ENCODE measurements around the gene ZBTB16. TPM values are rescaled to one million over a fixed set of nuclear protein-coding genes. Genes with fewer than 3 reads are reported as not detected.

ZBTB16 gene
- total and polyA plus RNA-seq, 2 experiments from 2014 or later: 0.29 to 1.4 TPM

DNA sequence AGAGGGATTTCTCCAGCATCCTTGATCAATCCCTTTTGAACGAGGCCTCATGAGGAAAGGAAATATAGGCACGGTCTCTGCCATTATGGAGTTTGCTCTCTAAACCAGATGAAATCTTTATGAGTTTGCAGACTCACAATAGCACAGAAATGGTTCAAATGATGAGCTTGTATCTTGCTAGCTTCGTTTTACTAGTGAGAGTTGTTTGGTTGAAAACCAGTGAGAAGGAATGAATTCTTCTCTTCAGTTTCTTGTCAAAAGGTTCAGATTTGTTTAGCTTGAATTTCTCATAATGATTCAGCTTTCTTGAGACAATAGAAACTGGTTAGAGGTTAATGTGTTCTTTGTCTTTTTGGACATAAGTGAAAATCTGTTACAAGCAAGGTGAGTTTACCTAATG, 92.7 kb downstream of the ZBTB16 start:
- H3K4me2 ChIP-seq: no peak overlapping the region
- H3K27me3 ChIP-seq (ENCODE audit: insufficient read depth): no peaks in the 10 kb centered on the region
- no peak overlapping the region for H3K4me3 ChIP-seq
- no peaks in the 10 kb centered on the region for H3F3A ChIP-seq (replicated peaks; ENCODE audit: low read depth)
- ATAC-seq: no peak
- peaks cover 23% of the 10 kb centered on the region for H3K9me2 ChIP-seq (ENCODE audit: insufficient read depth)
- no peak overlapping the region for H2AFZ ChIP-seq
- H4K20me1 ChIP-seq (replicated peaks; ENCODE audit: insufficient read depth): no peaks in the 10 kb centered on the region
- no peak overlapping the region for H3K27ac Mint-ChIP-seq
- H3K27me3 Mint-ChIP-seq (ENCODE audit: insufficient read depth, low read depth, poor library complexity): no peaks in the 10 kb centered on the region
- no peaks in the 10 kb centered on the region for H3K4me1 ChIP-seq (ENCODE audit: insufficient read depth)
- H3K36me3 Mint-ChIP-seq (ENCODE audit: low read depth): no peaks in the 10 kb centered on the region
- H3K36me3 ChIP-seq (ENCODE audit: insufficient read depth): no peaks in the 10 kb centered on the region
- H3K4me1 Mint-ChIP-seq: no peaks in the 10 kb centered on the region; the same call in 2 of the 3 replicates
- H3K79me2 ChIP-seq (replicated peaks; ENCODE audit: insufficient read depth): no peaks in the 10 kb centered on the region
- H3K4me3 Mint-ChIP-seq: no peak overlapping the region
- H3K9me3 Mint-ChIP-seq: no peaks in the 10 kb centered on the region
- TF ChIP-seq, protein P1, sequence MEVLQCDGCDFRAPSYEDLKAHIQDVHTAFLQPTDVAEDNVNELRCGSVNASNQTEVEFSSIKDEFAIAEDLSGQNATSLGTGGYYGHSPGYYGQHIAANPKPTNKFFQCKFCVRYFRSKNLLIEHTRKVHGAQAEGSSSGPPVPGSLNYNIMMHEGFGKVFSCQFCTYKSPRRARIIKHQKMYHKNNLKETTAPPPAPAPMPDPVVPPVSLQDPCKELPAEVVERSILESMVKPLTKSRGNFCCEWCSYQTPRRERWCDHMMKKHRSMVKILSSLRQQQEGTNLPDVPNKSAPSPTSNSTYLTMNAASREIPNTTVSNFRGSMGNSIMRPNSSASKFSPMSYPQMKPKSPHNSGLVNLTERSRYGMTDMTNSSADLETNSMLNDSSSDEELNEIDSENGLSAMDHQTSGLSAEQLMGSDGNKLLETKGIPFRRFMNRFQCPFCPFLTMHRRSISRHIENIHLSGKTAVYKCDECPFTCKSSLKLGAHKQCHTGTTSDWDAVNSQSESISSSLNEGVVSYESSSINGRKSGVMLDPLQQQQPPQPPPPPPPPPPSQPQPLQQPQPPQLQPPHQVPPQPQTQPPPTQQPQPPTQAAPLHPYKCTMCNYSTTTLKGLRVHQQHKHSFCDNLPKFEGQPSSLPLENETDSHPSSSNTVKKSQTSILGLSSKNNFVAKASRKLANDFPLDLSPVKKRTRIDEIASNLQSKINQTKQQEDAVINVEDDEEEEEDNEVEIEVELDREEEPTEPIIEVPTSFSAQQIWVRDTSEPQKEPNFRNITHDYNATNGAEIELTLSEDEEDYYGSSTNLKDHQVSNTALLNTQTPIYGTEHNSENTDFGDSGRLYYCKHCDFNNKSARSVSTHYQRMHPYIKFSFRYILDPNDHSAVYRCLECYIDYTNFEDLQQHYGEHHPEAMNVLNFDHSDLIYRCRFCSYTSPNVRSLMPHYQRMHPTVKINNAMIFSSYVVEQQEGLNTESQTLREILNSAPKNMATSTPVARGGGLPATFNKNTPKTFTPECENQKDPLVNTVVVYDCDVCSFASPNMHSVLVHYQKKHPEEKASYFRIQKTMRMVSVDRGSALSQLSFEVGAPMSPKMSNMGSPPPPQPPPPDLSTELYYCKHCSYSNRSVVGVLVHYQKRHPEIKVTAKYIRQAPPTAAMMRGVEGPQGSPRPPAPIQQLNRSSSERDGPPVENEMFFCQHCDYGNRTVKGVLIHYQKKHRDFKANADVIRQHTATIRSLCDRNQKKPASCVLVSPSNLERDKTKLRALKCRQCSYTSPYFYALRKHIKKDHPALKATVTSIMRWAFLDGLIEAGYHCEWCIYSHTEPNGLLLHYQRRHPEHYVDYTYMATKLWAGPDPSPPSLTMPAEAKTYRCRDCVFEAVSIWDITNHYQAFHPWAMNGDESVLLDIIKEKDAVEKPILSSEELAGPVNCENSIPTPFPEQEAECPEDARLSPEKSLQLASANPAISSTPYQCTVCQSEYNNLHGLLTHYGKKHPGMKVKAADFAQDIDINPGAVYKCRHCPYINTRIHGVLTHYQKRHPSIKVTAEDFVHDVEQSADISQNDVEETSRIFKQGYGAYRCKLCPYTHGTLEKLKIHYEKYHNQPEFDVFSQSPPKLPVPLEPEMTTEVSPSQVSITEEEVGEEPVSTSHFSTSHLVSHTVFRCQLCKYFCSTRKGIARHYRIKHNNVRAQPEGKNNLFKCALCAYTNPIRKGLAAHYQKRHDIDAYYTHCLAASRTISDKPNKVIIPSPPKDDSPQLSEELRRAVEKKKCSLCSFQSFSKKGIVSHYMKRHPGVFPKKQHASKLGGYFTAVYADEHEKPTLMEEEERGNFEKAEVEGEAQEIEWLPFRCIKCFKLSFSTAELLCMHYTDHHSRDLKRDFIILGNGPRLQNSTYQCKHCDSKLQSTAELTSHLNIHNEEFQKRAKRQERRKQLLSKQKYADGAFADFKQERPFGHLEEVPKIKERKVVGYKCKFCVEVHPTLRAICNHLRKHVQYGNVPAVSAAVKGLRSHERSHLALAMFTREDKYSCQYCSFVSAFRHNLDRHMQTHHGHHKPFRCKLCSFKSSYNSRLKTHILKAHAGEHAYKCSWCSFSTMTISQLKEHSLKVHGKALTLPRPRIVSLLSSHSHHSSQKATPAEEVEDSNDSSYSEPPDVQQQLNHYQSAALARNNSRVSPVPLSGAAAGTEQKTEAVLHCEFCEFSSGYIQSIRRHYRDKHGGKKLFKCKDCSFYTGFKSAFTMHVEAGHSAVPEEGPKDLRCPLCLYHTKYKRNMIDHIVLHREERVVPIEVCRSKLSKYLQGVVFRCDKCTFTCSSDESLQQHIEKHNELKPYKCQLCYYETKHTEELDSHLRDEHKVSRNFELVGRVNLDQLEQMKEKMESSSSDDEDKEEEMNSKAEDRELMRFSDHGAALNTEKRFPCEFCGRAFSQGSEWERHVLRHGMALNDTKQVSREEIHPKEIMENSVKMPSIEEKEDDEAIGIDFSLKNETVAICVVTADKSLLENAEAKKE (CRISPR knock-in tag; IDR thresholded peaks at IDR 0.05): no peak
- TF ChIP-seq ZNF114 (CRISPR knock-in tag; IDR thresholded peaks at IDR 0.05): no peak
- TF ChIP-seq, protein P2, sequence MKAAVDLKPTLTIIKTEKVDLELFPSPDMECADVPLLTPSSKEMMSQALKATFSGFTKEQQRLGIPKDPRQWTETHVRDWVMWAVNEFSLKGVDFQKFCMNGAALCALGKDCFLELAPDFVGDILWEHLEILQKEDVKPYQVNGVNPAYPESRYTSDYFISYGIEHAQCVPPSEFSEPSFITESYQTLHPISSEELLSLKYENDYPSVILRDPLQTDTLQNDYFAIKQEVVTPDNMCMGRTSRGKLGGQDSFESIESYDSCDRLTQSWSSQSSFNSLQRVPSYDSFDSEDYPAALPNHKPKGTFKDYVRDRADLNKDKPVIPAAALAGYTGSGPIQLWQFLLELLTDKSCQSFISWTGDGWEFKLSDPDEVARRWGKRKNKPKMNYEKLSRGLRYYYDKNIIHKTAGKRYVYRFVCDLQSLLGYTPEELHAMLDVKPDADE (IDR thresholded peaks at IDR 0.05): no peak
- no peak for TF ChIP-seq NANOG (IDR thresholded peaks at IDR 0.05; ENCODE audit: borderline replicate concordance)
- no peak for TF ChIP-seq STAT1 (IDR thresholded peaks at IDR 0.05; ENCODE audit: unreplicated experiment)
- TF ChIP-seq, protein P3, sequence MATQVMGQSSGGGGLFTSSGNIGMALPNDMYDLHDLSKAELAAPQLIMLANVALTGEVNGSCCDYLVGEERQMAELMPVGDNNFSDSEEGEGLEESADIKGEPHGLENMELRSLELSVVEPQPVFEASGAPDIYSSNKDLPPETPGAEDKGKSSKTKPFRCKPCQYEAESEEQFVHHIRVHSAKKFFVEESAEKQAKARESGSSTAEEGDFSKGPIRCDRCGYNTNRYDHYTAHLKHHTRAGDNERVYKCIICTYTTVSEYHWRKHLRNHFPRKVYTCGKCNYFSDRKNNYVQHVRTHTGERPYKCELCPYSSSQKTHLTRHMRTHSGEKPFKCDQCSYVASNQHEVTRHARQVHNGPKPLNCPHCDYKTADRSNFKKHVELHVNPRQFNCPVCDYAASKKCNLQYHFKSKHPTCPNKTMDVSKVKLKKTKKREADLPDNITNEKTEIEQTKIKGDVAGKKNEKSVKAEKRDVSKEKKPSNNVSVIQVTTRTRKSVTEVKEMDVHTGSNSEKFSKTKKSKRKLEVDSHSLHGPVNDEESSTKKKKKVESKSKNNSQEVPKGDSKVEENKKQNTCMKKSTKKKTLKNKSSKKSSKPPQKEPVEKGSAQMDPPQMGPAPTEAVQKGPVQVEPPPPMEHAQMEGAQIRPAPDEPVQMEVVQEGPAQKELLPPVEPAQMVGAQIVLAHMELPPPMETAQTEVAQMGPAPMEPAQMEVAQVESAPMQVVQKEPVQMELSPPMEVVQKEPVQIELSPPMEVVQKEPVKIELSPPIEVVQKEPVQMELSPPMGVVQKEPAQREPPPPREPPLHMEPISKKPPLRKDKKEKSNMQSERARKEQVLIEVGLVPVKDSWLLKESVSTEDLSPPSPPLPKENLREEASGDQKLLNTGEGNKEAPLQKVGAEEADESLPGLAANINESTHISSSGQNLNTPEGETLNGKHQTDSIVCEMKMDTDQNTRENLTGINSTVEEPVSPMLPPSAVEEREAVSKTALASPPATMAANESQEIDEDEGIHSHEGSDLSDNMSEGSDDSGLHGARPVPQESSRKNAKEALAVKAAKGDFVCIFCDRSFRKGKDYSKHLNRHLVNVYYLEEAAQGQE (IDR thresholded peaks at IDR 0.05; ENCODE audit: unreplicated experiment): no peak
- no peak for TF ChIP-seq EZH2phosphoT487 (IDR thresholded peaks at IDR 0.05; ENCODE audit: unreplicated experiment)
- no peak for TF ChIP-seq POLR2AphosphoS5 (IDR thresholded peaks at IDR 0.05; ENCODE audit: low read depth)
- TF ChIP-seq EZH2 (IDR thresholded peaks at IDR 0.05; ENCODE audit: low read depth, unreplicated experiment): no peak
- TF ChIP-seq, protein P4, sequence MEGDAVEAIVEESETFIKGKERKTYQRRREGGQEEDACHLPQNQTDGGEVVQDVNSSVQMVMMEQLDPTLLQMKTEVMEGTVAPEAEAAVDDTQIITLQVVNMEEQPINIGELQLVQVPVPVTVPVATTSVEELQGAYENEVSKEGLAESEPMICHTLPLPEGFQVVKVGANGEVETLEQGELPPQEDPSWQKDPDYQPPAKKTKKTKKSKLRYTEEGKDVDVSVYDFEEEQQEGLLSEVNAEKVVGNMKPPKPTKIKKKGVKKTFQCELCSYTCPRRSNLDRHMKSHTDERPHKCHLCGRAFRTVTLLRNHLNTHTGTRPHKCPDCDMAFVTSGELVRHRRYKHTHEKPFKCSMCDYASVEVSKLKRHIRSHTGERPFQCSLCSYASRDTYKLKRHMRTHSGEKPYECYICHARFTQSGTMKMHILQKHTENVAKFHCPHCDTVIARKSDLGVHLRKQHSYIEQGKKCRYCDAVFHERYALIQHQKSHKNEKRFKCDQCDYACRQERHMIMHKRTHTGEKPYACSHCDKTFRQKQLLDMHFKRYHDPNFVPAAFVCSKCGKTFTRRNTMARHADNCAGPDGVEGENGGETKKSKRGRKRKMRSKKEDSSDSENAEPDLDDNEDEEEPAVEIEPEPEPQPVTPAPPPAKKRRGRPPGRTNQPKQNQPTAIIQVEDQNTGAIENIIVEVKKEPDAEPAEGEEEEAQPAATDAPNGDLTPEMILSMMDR (conservative IDR thresholded peaks at IDR 0.05; ENCODE audit: low read depth in 2 of 2): no peak
- TF ChIP-seq CREB1 (CRISPR knock-in tag; IDR thresholded peaks at IDR 0.05; ENCODE audit: low read depth): no peak
- TF ChIP-seq ZNF331 (CRISPR knock-in tag; IDR thresholded peaks at IDR 0.05; ENCODE audit: low read depth): no peak
- no peak for TF ChIP-seq JUNB (IDR thresholded peaks at IDR 0.05; ENCODE audit: unreplicated experiment)
- DNase-seq (ENCODE audit: low spot score): no peak
- H3K27ac ChIP-seq (ENCODE audit: low read depth): no peak overlapping the region

Data from GM23338 (cell line).